Activated CD4-positive, alpha-beta memory T cell treated with anti-CD3 and anti-CD28 coated beads, Interleukin-2, amount 10 ng/mL, durations not matched to agents 7 days and 5 days (primary cell): ENCODE data around the gene INMT. TPM values are rescaled to one million over a fixed set of nuclear protein-coding genes. Genes with fewer than 3 reads are reported as not detected.

Source experiments
- CTCF ChIA-PET: fragments of 350-600 bp; sonication (Branson Sonifier 250); formaldehyde crosslinking; loops from one replicate; lab custom pipeline; 2021; ENCODE audit warnings: antibody characterized with exemption, inconsistent platforms; lab: Charles Lee
- POLR2A ChIA-PET: fragments of 350-600 bp; sonication (Branson Sonifier 250); formaldehyde crosslinking; loops from one replicate; lab custom pipeline; 2021; ENCODE audit warnings: antibody characterized with exemption; lab: Charles Lee
- DNase-seq: peaks from one replicate; pipeline ENCODE4 v3.0.0-alpha.2; 2020
- H3K27ac Mint-ChIP-seq: one replicate; pipeline ENCODE4 v1.8.0; 2021; ENCODE audit warnings: mild to moderate bottlenecking, mixed read lengths
- H3K27me3 Mint-ChIP-seq: one replicate; pipeline ENCODE4 v1.8.0; 2021; ENCODE audit warnings: mixed read lengths
- H3K36me3 Mint-ChIP-seq: one replicate; pipeline ENCODE4 v1.8.0; 2021; ENCODE audit warnings: low read depth, mixed read lengths
- H3K4me1 Mint-ChIP-seq: one replicate; pipeline ENCODE4 v1.8.0; 2021; ENCODE audit warnings: mixed read lengths
- H3K4me3 Mint-ChIP-seq: one replicate; pipeline ENCODE4 v1.8.0; 2021; ENCODE audit warnings: mild to moderate bottlenecking, mixed read lengths
- H3K9me3 Mint-ChIP-seq: one replicate; pipeline ENCODE4 v1.8.0; 2021; ENCODE audit warnings: mixed read lengths
- total RNA-seq, 2 experiments: library from RNA; stranded (reverse); gene quantifications; one replicate each; pipeline ENCODE4 v1.2.3, GENCODE V29; 2021

Gene INMT
- total RNA-seq, 2 experiments from 2014 or later, result 0.40 to 1.0 TPM

- CTCF ChIA-PET, result interaction anchor here (1.0 kb wide), 1 partner anchor 323 kb away, joined by 5 read pairs; no protein-coding TSS in a partner anchor
Observed at GRCh38 chr7:30799206-30799975, 47.5 kb downstream of the INMT start.

DNA sequence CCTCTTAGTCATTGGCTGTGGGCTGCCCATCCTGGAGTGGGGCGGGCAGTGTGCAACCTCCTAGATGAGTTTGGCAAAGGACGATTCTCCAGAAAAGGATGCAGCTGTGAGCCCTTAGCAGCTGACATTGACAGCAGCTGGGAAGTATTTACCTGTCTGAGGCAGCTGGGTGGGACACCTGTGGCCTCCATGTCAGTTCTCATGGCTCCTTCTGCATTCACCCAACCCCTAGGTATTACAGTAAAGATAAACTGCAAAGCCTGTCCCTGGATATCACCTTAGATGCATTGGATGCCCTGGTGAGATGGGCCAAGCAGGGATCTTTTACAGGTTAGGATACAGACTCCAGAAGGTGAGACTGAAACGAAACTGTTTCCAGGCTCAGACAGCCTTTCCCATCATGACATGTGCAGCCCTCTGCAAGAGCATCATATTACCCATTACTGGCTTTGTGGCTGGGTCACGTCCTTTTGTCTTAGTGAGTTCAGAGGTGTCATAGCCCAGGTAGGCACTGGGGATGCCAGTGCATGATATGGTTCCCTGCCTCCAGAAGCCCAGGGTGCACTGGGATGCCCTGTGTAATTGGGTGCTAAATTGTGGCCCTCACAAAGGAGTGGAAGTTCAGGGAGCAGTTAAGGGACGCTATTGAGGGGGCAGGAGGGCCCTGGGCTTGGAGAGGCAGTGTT, 48.2 kb downstream of the INMT start:
- ChIA-PET POLR2A (no interaction called here), CTCF (interaction anchor here (1.0 kb wide), 1 partner anchor 323 kb away, joined by 5 read pairs; no protein-coding TSS in a partner anchor)
- Mint-ChIP-seq H3K27ac (no peak overlapping the region), H3K9me3 (no peaks in the 10 kb centered on the region), H3K4me3 (no peak overlapping the region), H3K36me3 (no peaks in the 10 kb centered on the region), H3K4me1 (peaks cover 27% of the 10 kb centered on the region), H3K27me3 (no peaks in the 10 kb centered on the region)
- no peak for DNase-seq

More at GRCh38 chr7:30799206-30799975, 47.5 kb downstream of the INMT start:
- H3K27ac Mint-ChIP-seq, result no peak overlapping the region
- peaks cover 27% of the 10 kb centered on the region for H3K4me1 Mint-ChIP-seq
- no peak for DNase-seq
- POLR2A ChIA-PET, result no interaction called here
- no peak overlapping the region for H3K4me3 Mint-ChIP-seq
- no peaks in the 10 kb centered on the region for H3K36me3 Mint-ChIP-seq
- H3K9me3 Mint-ChIP-seq, result no peaks in the 10 kb centered on the region
- no peaks in the 10 kb centered on the region for H3K27me3 Mint-ChIP-seq

DNA sequence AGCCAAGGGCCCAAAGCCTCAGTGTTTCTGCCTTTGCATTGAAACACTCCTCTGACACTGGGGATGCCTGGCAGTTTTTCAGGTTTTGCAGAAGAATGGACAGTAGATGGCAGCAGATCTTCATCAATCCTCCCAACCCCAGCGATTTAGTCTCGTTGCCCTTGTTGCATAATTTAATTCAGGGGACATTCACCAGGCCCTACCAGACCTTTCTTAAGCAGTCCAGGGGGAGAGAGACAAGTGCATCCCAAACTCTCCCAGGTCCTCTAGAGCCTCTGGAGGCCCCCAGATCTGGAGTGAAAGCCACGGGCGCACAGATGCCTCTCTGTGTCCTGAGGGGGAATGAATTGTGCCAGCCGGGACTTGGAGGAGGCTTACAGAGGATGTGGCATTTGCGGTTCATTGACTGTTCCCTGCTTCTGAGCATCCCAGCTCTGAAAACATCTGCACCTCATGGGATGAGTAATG, 48.9 kb downstream of the INMT start:
- POLR2A ChIA-PET, result no interaction called here
- DNase-seq, result peak; percentile 47
- CTCF ChIA-PET, result no interaction called here
- Mint-ChIP-seq H3K4me1 (peaks cover 23% of the 10 kb centered on the region), H3K27ac (no peak overlapping the region), H3K4me3 (no peak overlapping the region), H3K27me3 (no peaks in the 10 kb centered on the region), H3K36me3 (no peaks in the 10 kb centered on the region), H3K9me3 (no peaks in the 10 kb centered on the region)

DNA sequence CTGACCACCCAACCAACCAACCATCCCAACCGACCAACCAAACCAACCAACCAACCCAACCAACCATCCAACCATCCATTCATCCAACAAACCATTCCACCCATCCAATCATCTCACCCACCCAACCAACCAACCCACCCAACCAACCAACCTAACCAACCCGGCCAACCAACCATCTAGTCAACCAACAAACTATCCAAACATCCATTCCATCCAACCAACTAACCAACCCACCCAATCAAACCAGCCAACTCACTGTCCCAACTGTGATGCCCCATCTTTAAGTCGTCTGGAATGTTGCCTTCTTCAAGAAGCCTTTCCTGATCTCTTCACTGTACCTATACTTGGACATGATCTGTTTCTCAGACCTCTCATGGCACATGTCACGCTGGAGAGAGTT, 50.9 kb downstream of the INMT start:
- Mint-ChIP-seq H3K27ac (no peak overlapping the region), H3K4me1 (peaks cover 8% of the 10 kb centered on the region), H3K36me3 (no peaks in the 10 kb centered on the region), H3K4me3 (no peak overlapping the region), H3K9me3 (no peaks in the 10 kb centered on the region), H3K27me3 (no peaks in the 10 kb centered on the region)
- ChIA-PET POLR2A (no interaction called here), CTCF (interaction anchor here (1.2 kb wide), 1 partner anchor 320 kb away, joined by 3 read pairs; no protein-coding TSS in a partner anchor)
- DNase-seq, result no peak

DNA sequence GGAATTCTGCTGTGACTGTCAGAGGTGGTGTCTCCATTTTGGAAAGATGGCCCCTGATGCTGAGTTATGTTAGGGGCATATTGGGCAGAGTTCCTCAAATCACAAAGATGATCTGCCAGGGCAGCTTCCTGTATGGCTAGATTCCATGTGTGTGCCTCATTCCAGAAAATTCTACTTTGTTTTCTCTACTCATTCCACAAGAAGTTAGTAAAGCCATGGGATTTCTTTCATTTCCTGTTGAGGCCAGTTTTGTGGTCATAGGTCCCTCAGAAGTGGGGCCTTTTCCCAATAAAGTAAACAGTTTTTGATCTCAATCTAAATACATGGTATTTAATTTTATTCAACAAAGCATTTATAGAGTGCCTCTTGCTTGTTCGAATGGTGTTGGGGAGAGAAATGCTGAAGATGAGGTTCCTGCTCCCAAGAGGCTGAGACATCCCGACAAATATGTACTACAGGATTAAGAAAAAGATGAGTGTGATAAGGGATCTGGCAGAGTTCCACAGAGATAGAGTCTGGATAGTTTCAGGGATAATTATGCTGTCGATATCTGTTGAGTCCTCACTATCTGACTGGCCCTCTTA, 52.2 kb downstream of the INMT start:
- CTCF ChIA-PET, result interaction anchor here (0.5 to 1.2 kb wide), 2 partner anchors 206 to 319 kb away, joined by 3 read pairs; no protein-coding TSS in a partner anchor
- POLR2A ChIA-PET, result no interaction called here

GRCh38 chr7:30805081-30805691, 53.3 kb downstream of the INMT start:
- ChIA-PET POLR2A (no interaction called here), CTCF (no interaction called here)
- H3K4me1 Mint-ChIP-seq, result peaks cover 8% of the 10 kb centered on the region
- no peak for DNase-seq
- no peaks in the 10 kb centered on the region for H3K9me3 Mint-ChIP-seq
- H3K36me3 Mint-ChIP-seq, result no peaks in the 10 kb centered on the region
- H3K27me3 Mint-ChIP-seq, result no peaks in the 10 kb centered on the region
- no peak overlapping the region for H3K27ac Mint-ChIP-seq
- no peak overlapping the region for H3K4me3 Mint-ChIP-seq

More for the DNA sequence above, 52.2 kb downstream of the INMT start:
- Mint-ChIP-seq H3K36me3 (no peaks in the 10 kb centered on the region), H3K27me3 (no peaks in the 10 kb centered on the region), H3K27ac (no peak overlapping the region), H3K9me3 (no peaks in the 10 kb centered on the region), H3K4me1 (peaks cover 8% of the 10 kb centered on the region), H3K4me3 (no peak overlapping the region)
- DNase-seq, result no peak

DNA sequence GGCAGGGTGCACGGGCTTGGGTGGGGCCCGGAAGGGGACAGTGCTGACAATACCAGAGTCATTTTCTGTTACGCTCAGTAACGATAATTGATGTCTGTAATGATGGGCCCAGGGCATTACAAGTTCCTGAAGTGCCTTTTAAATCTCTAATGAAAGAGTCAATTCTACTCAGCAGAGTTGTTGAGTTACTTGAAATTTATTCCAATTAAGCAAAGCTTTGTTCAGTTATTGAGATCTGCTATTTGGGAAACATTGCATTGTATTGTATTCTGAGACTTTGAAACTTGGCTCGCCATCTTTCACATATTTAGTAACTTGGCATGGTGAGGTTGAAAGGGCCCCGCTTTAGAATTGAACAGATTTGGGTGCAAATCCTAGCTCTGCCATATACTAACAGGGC, 54.0 kb downstream of the INMT start:
- H3K9me3 Mint-ChIP-seq, result no peaks in the 10 kb centered on the region
- no peaks in the 10 kb centered on the region for H3K27me3 Mint-ChIP-seq
- no peak for DNase-seq
- ChIA-PET POLR2A (no interaction called here), CTCF (no interaction called here)
- H3K27ac Mint-ChIP-seq, result no peak overlapping the region
- no peaks in the 10 kb centered on the region for H3K36me3 Mint-ChIP-seq
- no peak overlapping the region for H3K4me3 Mint-ChIP-seq
- H3K4me1 Mint-ChIP-seq, result peaks cover 4% of the 10 kb centered on the region

Other genes with a start within 250 kb of the INMT start
- gene GGCT, start 247.3 kb upstream of the INMT start, total RNA-seq, result 10 to 100 TPM; 34.2 to 37.7 TPM
- gene GARS1, start 157.3 kb upstream of the INMT start, total RNA-seq, result 100 to 1,000 TPM; 260 to 264 TPM
- gene CRHR2, start 69.7 kb upstream of the INMT start, total RNA-seq, result not detected
- gene MINDY4, start 19.3 kb downstream of the INMT start, total RNA-seq, result 1 to 10 TPM; 1.5 TPM
- under 1 TPM; 0.18 to 0.25 TPM for gene AQP1, start 159.7 kb downstream of the INMT start, total RNA-seq
- gene GHRHR, start 211.8 kb downstream of the INMT start, total RNA-seq, result not detected